Thyroid gland (tissue), 4 donors: Measurements from ENCODE around the gene GRM4. TPM values are rescaled to one million over a fixed set of nuclear protein-coding genes. Genes with fewer than 3 reads are reported as not detected.
A peak's percentile ranks its signal among the peaks of the same experiment; 100 is the strongest.

Experiments
- DNase-seq, 2 donors: peaks; one replicate each; pipeline ENCODE4 v3.0.0-alpha.2; 2019
- H3K27ac ChIP-seq, 3 donors: fragments of 200-600 bp; sonication (generic); 1 replicate in 2 of 3; 2 replicates in 1 of 3; pipeline ENCODE4 v1.5.1; 2016 to 2019; ENCODE audit warnings: mild to moderate bottlenecking in 1 of 3, moderate library complexity in 1 of 3
- H3K27me3 ChIP-seq: fragments of 200-600 bp; sonication (generic); one replicate; pipeline ENCODE4 v1.5.1; 2019
- H3K36me3 ChIP-seq, 2 donors: fragments of 200-600 bp; sonication (generic); one replicate each; pipeline ENCODE4 v1.5.1; 2016 to 2019
- H3K4me1 ChIP-seq, 2 donors: fragments of 200-600 bp; sonication (generic); one replicate each; pipeline ENCODE4 v1.5.1; 2017 to 2019
- H3K4me3 ChIP-seq, 3 donors: fragments of 200-600 bp; sonication (generic); replicated peaks in 1 of 3; 1 replicate in 2 of 3; 2 replicates in 1 of 3; pipeline ENCODE4 v1.5.1; 2016; ENCODE audit warnings: mild to moderate bottlenecking in 1 of 3
- H3K9me3 ChIP-seq: fragments of 200-600 bp; sonication (generic); one replicate; pipeline ENCODE4 v1.5.1; 2017
- CTCF ChIP-seq, 6 experiments: fragments of 200-600 bp in 3 of 6; fragments of 450-650 bp in 3 of 6; sonication (generic) in 3 of 6; IDR thresholded peaks; one replicate each; pipeline ENCODE4 v1.5.1; 2016 to 2019; ENCODE audit warnings: antibody characterized with exemption in 6 of 6, mild to moderate bottlenecking in 2 of 6, inconsistent platforms in 1 of 6, moderate library complexity in 1 of 6
- POLR2A ChIP-seq, 2 donors: fragments of 450-650 bp; IDR thresholded peaks; one replicate each; pipeline ENCODE4 v1.6.1; 2017; ENCODE audit warnings: antibody characterized with exemption in 2 of 2, mild to moderate bottlenecking in 2 of 2, moderate library complexity in 1 of 2
- WGBS, 2 donors: methylation state at CpG; one replicate each; pipeline ENCODE4 v1.1.5; 2017; 5-methylcytosine and 5-hydroxymethylcytosine counted together
- intact Hi-C: fragments of 100-400 bp; cut with DNase I; formaldehyde crosslinking; loops from one replicate; pipeline ENCODE4 v1.15.1; 2023
- total RNA-seq, 4 donors: library from RNA; depleted of rRNA; stranded (reverse); fragments of >200 nt; gene quantifications; one replicate each; pipeline ENCODE4 v1.2.3, GENCODE V29; 2016

Gene GRM4
- total RNA-seq, 4 donors from 2014 or later: under 0.01 TPM; not detected in 3

DNA sequence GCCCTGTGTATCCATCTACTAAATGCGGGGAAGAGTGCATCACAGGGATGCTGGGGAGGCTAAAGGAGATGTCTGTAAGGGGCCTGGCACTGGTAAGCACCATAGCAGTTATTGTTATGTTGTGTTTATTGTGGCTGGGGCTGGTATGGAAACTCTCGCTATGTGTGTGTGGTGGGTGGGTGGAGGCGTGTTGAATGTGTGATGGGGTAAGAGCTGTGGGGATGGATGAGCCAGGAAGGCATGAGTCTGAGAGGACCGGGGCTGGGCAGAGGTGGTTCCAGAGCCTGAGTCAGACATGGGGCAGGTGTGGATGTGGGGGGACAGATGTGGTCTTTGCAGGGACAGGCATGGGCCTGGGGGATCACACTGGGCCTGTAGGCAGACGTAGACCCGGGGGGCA, 88.1 kb downstream of the GRM4 start:
- DNase-seq: no peak
- no peaks in the 10 kb centered on the region for H3K36me3 ChIP-seq
- TF ChIP-seq CTCF (IDR thresholded peaks at IDR 0.05) (no peak), POLR2A (IDR thresholded peaks at IDR 0.05) (no peak)
- H3K27me3 ChIP-seq: no peaks in the 10 kb centered on the region
- intact Hi-C loops: loop anchor here (5.0 kb wide), 1 partner anchor 90 kb away; the partner anchor contains the start of gene GRM4
- H3K4me1 ChIP-seq: peaks cover 4 to 15% of the 10 kb centered on the region in 2 donors
- 91 to 96% methylated on average over 6 of the region's 6 CpGs for WGBS, 2 donors
- H3K4me3 ChIP-seq: no peak overlapping the region
- H3K27ac ChIP-seq: no peak overlapping the region
- no peaks in the 10 kb centered on the region for H3K9me3 ChIP-seq

DNA sequence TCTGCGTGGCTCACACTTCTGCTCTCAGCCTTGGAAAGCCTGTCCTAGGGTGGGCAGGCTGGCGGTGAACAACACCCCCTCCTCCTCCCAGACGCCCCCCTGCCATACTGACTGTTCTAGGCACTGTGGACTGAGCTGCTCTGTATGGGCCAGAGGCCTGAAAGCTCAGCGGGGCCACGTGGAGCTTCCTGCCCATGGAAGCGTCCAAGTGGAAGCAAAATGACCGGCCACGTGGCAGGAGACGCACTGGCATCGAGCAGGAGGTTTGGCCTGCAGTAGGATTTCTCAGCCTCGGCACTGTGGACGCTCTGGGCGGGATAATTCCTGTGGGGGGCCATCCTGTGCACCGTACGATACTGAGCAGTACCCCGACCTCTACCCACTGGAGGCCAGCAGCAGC, 88.7 kb downstream of the GRM4 start:
- intact Hi-C loops: loop anchor here (5.0 kb wide), 1 partner anchor 90 kb away; the partner anchor contains the start of gene GRM4
- no peak for DNase-seq
- H3K4me1 ChIP-seq: peaks cover 4 to 15% of the 10 kb centered on the region in 2 donors
- H3K4me3 ChIP-seq: no peak overlapping the region
- H3K27ac ChIP-seq: no peak overlapping the region
- no peaks in the 10 kb centered on the region for H3K36me3 ChIP-seq
- no peak for TF ChIP-seq CTCF (IDR thresholded peaks at IDR 0.05)
- no peak for TF ChIP-seq POLR2A (IDR thresholded peaks at IDR 0.05)
- no peaks in the 10 kb centered on the region for H3K9me3 ChIP-seq
- H3K27me3 ChIP-seq: no peaks in the 10 kb centered on the region
- WGBS, 2 donors: 90 to 91% methylated on average over 8 to 14 of the region's 16 CpGs

DNA sequence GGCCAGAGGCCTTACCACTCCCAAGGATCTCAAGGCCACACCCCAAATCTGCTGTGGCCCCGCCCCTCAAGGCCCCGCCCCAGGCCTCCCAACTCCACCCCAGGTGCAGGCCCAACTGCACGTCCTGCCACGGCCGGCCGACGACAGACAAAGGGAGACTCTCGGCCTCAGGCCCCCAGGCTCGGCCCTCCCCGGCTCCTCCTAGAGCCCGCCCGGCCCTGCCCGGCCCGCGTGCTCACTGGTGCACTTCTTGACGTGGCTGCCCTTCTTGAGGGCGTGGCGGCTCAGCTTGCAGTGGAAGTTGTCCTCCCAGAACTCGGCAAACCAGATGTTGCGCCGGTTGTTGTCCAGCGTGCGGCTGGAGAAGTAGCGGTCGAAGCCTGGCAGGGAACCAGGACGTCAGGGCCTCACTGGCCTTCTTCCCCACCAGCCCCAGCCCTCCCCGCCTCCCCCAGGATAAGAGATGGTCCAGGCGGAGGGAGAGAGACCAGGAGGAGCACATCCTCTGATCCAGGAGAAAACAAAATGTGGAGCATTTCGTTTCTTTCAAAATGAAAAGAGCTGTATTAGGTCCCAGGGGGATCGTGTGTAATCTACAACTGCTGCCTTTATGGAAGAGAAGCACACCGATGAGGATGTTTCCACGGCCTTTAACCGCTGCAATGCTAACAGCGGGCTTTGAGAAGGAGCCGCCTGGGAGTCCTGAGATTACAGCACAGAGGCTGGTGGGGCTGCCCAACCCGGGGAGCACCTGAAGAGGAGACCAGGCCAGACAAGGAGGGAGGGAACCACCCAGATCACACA, 89.4 kb downstream of the GRM4 start:
- Histone ChIP-seq H3K27ac (peak overlapping the region in 1 of 3 donors; percentile 19), H3K36me3 (no peaks in the 10 kb centered on the region), H3K27me3 (no peaks in the 10 kb centered on the region), H3K9me3 (no peaks in the 10 kb centered on the region), H3K4me3 (peak overlapping the region in 1 of 3 donors; percentile 12), H3K4me1 (peaks cover 4 to 15% of the 10 kb centered on the region in 2 donors)
- WGBS, 2 donors: 17 to 29% methylated on average over 18 to 32 of the region's 36 CpGs
- peak in 1 of 2 donors; percentile 30 for TF ChIP-seq POLR2A (IDR thresholded peaks at IDR 0.05)
- no peak for TF ChIP-seq CTCF (IDR thresholded peaks at IDR 0.05)
- intact Hi-C loops: loop anchor here (5.0 kb wide), 1 partner anchor 91 kb away; the partner anchor contains the start of gene GRM4
- peak; percentile 84 to 87 for DNase-seq

DNA sequence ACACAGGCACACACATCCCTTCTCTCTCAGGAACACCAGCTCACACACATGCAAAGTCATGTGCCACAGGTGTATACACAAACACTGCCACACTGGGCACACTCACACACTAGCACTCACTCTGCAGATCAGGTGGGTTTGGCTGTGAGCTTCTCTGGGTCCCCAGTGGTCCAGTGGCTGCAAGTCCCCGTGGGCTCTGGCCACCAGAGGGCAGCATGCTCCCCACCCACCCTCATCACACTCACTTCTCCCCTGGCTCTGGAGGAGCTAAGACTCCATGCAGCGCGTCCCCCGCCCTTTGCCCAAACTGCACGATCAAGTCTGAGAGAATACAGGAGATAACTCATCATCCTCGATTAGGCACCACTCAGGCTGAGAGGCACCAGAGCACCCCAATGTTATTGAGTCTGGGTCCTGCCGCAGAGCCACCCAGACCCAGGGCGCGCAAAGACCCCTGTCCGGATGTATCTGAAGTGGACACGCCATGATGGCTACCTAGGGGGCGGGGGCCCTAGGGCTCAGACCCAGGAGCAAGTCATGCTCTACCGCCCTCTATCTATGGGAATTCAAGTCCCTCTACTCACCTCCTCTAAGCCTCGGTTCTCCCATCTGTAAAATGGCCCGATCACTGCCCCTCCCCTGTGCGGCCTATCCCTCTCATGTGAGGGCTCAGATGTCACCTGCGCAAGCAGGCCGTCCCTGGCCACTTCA, 90.5 kb downstream of the GRM4 start:
- WGBS, 2 donors: 60 to 63% methylated on average over 9 to 18 of the region's 18 CpGs
- Histone ChIP-seq H3K27me3 (no peaks in the 10 kb centered on the region), H3K9me3 (no peaks in the 10 kb centered on the region)

More for the DNA sequence above, 90.5 kb downstream of the GRM4 start:
- H3K27ac ChIP-seq: no peak overlapping the region
- H3K4me3 ChIP-seq: no peak overlapping the region
- H3K4me1 ChIP-seq: peaks cover 4 to 15% of the 10 kb centered on the region in 2 donors
- H3K36me3 ChIP-seq: no peaks in the 10 kb centered on the region
- intact Hi-C loops: loop anchor here (5.0 kb wide), 1 partner anchor 92 kb away; the partner anchor contains the start of gene GRM4
- peak; percentile 67 to 77 for DNase-seq
- TF ChIP-seq POLR2A (IDR thresholded peaks at IDR 0.05): no peak
- peak; percentile 33 to 80 (median 69) for TF ChIP-seq CTCF (IDR thresholded peaks at IDR 0.05)
